Gastrocnemius medialis (tissue), 4 donors: ENCODE data around the gene STK33. TPM values are rescaled to one million over a fixed set of nuclear protein-coding genes. Genes with fewer than 3 reads are reported as not detected.

Experiments
- ATAC-seq, 2 donors: fragments of 150-250 bp; one replicate each; pipeline ENCODE4 v1.9.1; 2016
- DNase-seq, 2 donors: peaks; one replicate each; pipeline ENCODE4 v3.0.0-alpha.2; 2019
- H3K27ac ChIP-seq, 4 donors: fragments of 200-600 bp; sonication (generic); 1 replicate in 1 of 4; 2 replicates in 3 of 4; pipeline ENCODE4 v1.5.1; 2016 to 2018; ENCODE audit warnings: mild to moderate bottlenecking in 2 of 4, moderate library complexity in 1 of 4
- H3K27me3 ChIP-seq, 3 donors: fragments of 200-600 bp; sonication (generic) in 2 of 3; 1 replicate in 1 of 3; 2 replicates in 2 of 3; pipeline versions ENCODE4 v1.5.1 to v1.6.0; 2016 to 2019; ENCODE audit warnings: mild to moderate bottlenecking in 1 of 3, moderate library complexity in 1 of 3
- H3K36me3 ChIP-seq, 2 donors: fragments of 200-600 bp; sonication (generic) in 1 of 2; one replicate each; pipeline ENCODE4 v1.5.1; 2017 to 2018
- H3K4me1 ChIP-seq, 2 donors: fragments of 200-600 bp; sonication (generic) in 1 of 2; one replicate each; pipeline ENCODE4 v1.5.1; 2016 to 2017; ENCODE audit warnings: mild to moderate bottlenecking in 2 of 2
- H3K4me3 ChIP-seq, 4 donors: fragments of 200-600 bp; sonication (generic) in 3 of 4; 1 replicate in 1 of 4; 2 replicates in 3 of 4; pipeline ENCODE4 v1.5.1; 2016 to 2019; ENCODE audit warnings: mild to moderate bottlenecking in 2 of 4
- H3K9me3 ChIP-seq, 3 donors: fragments of 200-600 bp; sonication (generic) in 2 of 3; 1 replicate in 1 of 3; 2 replicates in 2 of 3; pipeline ENCODE4 v1.5.1; 2016 to 2019
- POLR2A ChIP-seq, 2 donors: fragments of 450-650 bp; IDR thresholded peaks; one replicate each; pipeline ENCODE4 v1.6.1; 2017; ENCODE audit warnings: antibody characterized with exemption in 2 of 2, mild to moderate bottlenecking in 2 of 2, moderate library complexity in 2 of 2
- in situ Hi-C, 4 donors: fragments of 200-750 bp; cut with MboI; loops; one replicate each; pipeline versions ENCODE4 v1.15.0 to v1.8.0; 2017; ENCODE audit warnings: low sequenced_read_pairs in 4 of 4
- intact Hi-C: fragments of 100-400 bp; cut with DNase I; formaldehyde crosslinking; loops from one replicate; pipeline ENCODE4 v1.15.1; 2023; ENCODE audit warnings: low total_unique reads
- total RNA-seq, 4 donors: library from RNA; depleted of rRNA; stranded (reverse); fragments of >200 nt; gene quantifications; one replicate each; pipeline versions ENCODE4 v1.1.0 to v1.2.3, GENCODE V29; 2016
- TF ChIP-seq, protein P1 (sequence below), 5 experiments: fragments of 450-650 bp in 3 of 5; fragments of 200-600 bp in 2 of 5; sonication (generic) in 2 of 5; IDR thresholded peaks in 4 of 5; conservative IDR thresholded peaks in 1 of 5; 1 replicate in 4 of 5; 2 replicates in 1 of 5; pipeline ENCODE4 v1.5.1; 2016 to 2019; ENCODE audit warnings: antibody characterized with exemption in 5 of 5, mild to moderate bottlenecking in 3 of 5, moderate library complexity in 3 of 5

Gene STK33
- total RNA-seq, 4 donors from 2014 or later = 0.66 to 13.5 (median 2.3) TPM

DNA sequence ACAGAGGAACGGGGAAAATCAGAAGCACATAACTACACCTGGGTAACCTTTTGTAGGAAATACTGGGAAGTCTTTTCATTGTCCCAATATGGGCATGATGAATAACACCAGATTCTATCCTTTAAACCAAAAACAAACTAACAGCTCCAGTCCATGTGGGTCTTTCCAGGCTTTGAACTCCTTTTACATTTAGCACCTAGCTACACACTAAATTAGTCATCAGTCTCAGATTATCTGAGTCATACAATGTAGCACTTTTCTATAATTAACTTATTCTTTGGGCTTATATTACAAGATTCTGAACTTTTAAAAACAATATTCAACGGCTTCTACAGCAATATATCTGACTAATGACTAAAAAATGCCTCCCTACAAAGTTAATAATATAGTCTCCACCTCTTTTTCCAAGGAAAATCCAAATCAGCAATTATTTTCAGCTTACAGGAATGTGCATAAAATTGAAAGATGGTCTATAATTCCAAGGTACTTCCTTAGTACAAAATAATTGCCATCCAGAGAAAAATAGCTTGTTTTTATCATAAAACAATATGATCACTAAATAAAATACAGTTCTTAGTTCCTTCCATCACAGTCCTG lies 26.3 kb downstream of the STK33 start:
- no peak for TF ChIP-seq POLR2A (IDR thresholded peaks at IDR 0.05)
- TF ChIP-seq, protein P1, sequence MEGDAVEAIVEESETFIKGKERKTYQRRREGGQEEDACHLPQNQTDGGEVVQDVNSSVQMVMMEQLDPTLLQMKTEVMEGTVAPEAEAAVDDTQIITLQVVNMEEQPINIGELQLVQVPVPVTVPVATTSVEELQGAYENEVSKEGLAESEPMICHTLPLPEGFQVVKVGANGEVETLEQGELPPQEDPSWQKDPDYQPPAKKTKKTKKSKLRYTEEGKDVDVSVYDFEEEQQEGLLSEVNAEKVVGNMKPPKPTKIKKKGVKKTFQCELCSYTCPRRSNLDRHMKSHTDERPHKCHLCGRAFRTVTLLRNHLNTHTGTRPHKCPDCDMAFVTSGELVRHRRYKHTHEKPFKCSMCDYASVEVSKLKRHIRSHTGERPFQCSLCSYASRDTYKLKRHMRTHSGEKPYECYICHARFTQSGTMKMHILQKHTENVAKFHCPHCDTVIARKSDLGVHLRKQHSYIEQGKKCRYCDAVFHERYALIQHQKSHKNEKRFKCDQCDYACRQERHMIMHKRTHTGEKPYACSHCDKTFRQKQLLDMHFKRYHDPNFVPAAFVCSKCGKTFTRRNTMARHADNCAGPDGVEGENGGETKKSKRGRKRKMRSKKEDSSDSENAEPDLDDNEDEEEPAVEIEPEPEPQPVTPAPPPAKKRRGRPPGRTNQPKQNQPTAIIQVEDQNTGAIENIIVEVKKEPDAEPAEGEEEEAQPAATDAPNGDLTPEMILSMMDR (IDR thresholded peaks at IDR 0.05 in 4 of 5, conservative IDR thresholded peaks at IDR 0.05 in 1 of 5) = no peak
- H3K36me3 ChIP-seq = no peaks in the 10 kb centered on the region
- DNase-seq = no peak
- H3K27ac ChIP-seq = no peak overlapping the region
- no peak for ATAC-seq
- H3K4me3 ChIP-seq = no peak overlapping the region
- no peaks in the 10 kb centered on the region for H3K27me3 ChIP-seq
- in situ Hi-C loops = loop anchor here in 3 of 4 donors (5.0 to 25.0 kb wide), 3 partner anchors 230 to 343 kb away; no protein-coding TSS in a partner anchor
- intact Hi-C loops = loop anchor here (2.0 to 5.0 kb wide), 2 partner anchors 235 to 343 kb away; no protein-coding TSS in a partner anchor
- no peaks in the 10 kb centered on the region for H3K9me3 ChIP-seq
- H3K4me1 ChIP-seq = no peaks in the 10 kb centered on the region

DNA sequence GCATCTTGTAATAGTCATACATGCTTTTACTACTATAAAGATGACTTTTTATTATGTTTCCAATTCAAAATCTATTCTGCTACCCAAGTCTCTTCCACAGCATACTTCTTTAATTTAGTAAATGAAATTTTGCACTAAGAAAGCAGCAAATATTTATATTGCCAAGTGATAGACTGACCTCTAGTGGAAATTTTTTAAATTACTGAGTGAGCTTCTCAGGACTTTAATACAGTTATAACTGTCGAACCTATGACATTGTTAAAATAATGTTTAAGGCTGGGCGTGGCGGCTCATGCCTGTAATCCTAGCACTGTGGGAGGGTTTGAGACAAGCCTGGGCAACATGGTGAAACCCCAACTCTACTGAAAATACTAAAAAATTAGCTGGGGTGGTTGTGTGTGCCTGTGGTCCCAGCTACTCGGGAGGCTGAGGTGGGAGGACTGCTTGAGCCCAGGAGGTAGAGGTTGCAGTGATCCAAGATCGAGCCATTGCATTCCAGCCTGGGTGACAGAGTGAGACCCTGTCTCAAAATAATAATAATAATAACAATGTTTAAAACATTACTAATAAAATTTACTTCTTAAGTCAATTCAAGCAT lies 27.3 kb downstream of the STK33 start:
- no peaks in the 10 kb centered on the region for H3K36me3 ChIP-seq
- no peak for DNase-seq
- no peak overlapping the region for H3K4me3 ChIP-seq
- no peak for ATAC-seq
- H3K4me1 ChIP-seq = no peaks in the 10 kb centered on the region
- H3K9me3 ChIP-seq = no peaks in the 10 kb centered on the region
- intact Hi-C loops = loop anchor here (2.0 to 5.0 kb wide), 2 partner anchors 234 to 342 kb away; no protein-coding TSS in a partner anchor
- in situ Hi-C loops = loop anchor here in 3 of 4 donors (5.0 to 25.0 kb wide), 3 partner anchors 229 to 342 kb away; no protein-coding TSS in a partner anchor
- no peaks in the 10 kb centered on the region for H3K27me3 ChIP-seq
- H3K27ac ChIP-seq = no peak overlapping the region
- TF ChIP-seq, protein P1 (IDR thresholded peaks at IDR 0.05 in 4 of 5, conservative IDR thresholded peaks at IDR 0.05 in 1 of 5) = peak; percentile 48 to 73 (median 56)
- TF ChIP-seq POLR2A (IDR thresholded peaks at IDR 0.05) = no peak

DNA sequence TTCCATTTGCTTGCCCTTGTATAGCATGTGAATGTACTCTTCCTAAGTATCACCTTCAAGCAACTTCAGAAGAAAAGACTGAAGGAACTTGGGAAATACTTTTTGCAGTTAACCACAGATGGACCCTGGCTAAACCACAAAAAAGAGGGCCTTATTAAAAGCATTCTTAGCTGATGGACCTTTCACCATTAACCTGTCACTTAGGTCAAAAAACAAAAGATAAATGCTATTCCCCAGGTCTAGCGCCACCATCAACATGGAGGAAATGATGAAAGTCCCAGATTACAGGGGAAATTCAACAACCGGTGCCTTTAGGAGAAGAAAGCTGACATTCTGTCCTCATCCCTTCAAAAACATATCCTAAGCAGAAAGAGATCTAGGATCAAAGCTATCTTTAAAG lies 29.5 kb downstream of the STK33 start:
- no peak for ATAC-seq
- Histone ChIP-seq H3K27me3 (no peaks in the 10 kb centered on the region), H3K4me3 (no peak overlapping the region), H3K27ac (no peak overlapping the region), H3K9me3 (no peaks in the 10 kb centered on the region), H3K4me1 (no peaks in the 10 kb centered on the region), H3K36me3 (no peaks in the 10 kb centered on the region)
- no peak for TF ChIP-seq POLR2A (IDR thresholded peaks at IDR 0.05)
- TF ChIP-seq, protein P1 (IDR thresholded peaks at IDR 0.05 in 4 of 5, conservative IDR thresholded peaks at IDR 0.05 in 1 of 5) = no peak
- no peak for DNase-seq
- intact Hi-C loops (no loop called here), in situ Hi-C loops (loop anchor here in 3 of 4 donors (5.0 to 25.0 kb wide), 3 partner anchors 227 to 340 kb away; no protein-coding TSS in a partner anchor)

DNA sequence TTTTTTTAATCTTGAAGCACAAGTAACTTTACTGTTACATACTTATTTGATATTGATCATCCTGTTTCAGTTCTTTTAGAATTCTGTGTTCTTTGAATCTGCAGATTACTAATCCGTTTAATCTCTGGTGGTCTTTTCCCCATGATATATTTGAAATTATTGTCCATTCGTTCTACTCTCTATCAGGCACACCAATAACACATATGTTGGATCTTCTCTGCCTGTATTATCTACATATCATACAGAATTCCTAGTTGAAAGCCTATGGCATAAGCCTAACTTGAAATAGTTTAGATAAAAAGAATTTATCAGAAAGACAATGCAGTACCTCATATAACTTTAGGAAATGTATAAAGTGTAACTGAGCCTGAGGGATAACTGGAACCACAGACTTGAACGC lies 32.6 kb downstream of the STK33 start:
- no peak overlapping the region for H3K4me3 ChIP-seq
- H3K9me3 ChIP-seq = no peaks in the 10 kb centered on the region
- H3K36me3 ChIP-seq = no peaks in the 10 kb centered on the region
- H3K4me1 ChIP-seq = no peaks in the 10 kb centered on the region
- no peaks in the 10 kb centered on the region for H3K27me3 ChIP-seq
- intact Hi-C loops = no loop called here
- ATAC-seq (no peak), DNase-seq (no peak)
- H3K27ac ChIP-seq = no peak overlapping the region
- in situ Hi-C loops = loop anchor here in 3 of 4 donors (5.0 to 25.0 kb wide), 3 partner anchors 224 to 337 kb away; no protein-coding TSS in a partner anchor
- no peak for TF ChIP-seq POLR2A (IDR thresholded peaks at IDR 0.05)
- TF ChIP-seq, protein P1 (IDR thresholded peaks at IDR 0.05 in 4 of 5, conservative IDR thresholded peaks at IDR 0.05 in 1 of 5) = no peak
